ENCODE measurements around the gene TINAGL1. TPM values are rescaled to one million over a fixed set of nuclear protein-coding genes. Genes with fewer than 3 reads are reported as not detected.

TINAGL1 gene
- total RNA-seq, 1 experiment from 2014 or later, result 57.9 TPM

DNA sequence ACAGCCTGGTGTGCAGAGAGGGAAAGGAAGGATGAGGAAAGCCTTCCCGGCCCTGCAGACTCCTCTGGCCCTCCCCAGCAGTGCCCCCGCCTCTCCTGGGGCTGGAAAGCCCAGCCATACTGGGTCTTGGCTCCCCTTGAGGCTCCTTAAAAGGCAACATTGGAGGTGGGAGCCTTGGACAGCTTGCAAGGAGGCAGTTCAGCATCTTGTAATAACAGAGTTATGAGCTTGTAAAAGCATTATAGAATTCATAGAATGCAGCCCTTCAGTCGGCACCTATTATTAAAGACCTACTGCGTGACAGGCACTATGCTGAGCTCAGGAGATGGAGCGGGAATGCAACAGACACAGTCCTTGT, 4.2 kb downstream of the TINAGL1 start:
- peaks cover 37 to 70% of the 10 kb centered on the region in 2 experiments for H3K4me1 ChIP-seq (ENCODE audit: control insufficient read depth in 1 of 2, insufficient read depth in 2 of 2, low read length in 2 of 2)
- peaks cover 50% of the 10 kb centered on the region for H3K79me2 ChIP-seq (ENCODE audit: insufficient read depth, low read length)
- no peak overlapping the region for H3K4me3 ChIP-seq (replicated peaks in 1 of 2; ENCODE audit: low read depth in 1 of 2, low read length in 2 of 2)

More for the DNA sequence above, 4.2 kb downstream of the TINAGL1 start:
- Histone ChIP-seq H3K4me2 (ENCODE audit: low read length) (no peak overlapping the region), H3K9ac (ENCODE audit: low read length) (no peak overlapping the region), H3K9me3 (ENCODE audit: control insufficient read depth in 1 of 2, insufficient read depth in 1 of 2, low read depth in 1 of 2, low read length in 2 of 2) (no peaks in the 10 kb centered on the region), H3K27ac (ENCODE audit: low read depth, low read length) (no peak overlapping the region), H3K36me3 (ENCODE audit: control insufficient read depth in 1 of 2, insufficient read depth in 2 of 2, low read length in 2 of 2) (peaks cover 0 to 25% of the 10 kb centered on the region in 2 experiments; a peak in 1 of 4 replicates), H3K9me2 (ENCODE audit: insufficient read depth) (no peaks in the 10 kb centered on the region), H2AFZ (ENCODE audit: low read depth, low read length, poor library complexity, severe bottlenecking) (no peak overlapping the region), H3K27me3 (ENCODE audit: insufficient read depth, low read length) (no peaks in the 10 kb centered on the region), H4K20me1 (ENCODE audit: insufficient read depth) (no peaks in the 10 kb centered on the region)
- no peak for TF ChIP-seq ZFX (IDR thresholded peaks at IDR 0.05)
- no peak for TF ChIP-seq RAD21 (IDR thresholded peaks at IDR 0.05; ENCODE audit: low read depth)
- TF ChIP-seq ZBTB33 (IDR thresholded peaks at IDR 0.05; ENCODE audit: extremely low read depth, insufficient replicate concordance, low read length), result no peak
- TF ChIP-seq, protein P1, sequence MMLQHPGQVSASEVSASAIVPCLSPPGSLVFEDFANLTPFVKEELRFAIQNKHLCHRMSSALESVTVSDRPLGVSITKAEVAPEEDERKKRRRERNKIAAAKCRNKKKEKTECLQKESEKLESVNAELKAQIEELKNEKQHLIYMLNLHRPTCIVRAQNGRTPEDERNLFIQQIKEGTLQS (IDR thresholded peaks at IDR 0.05), result no peak
- TF ChIP-seq ZNF274 (IDR thresholded peaks at IDR 0.05; ENCODE audit: low read depth, low read length), result no peak
- TF ChIP-seq YY1 (IDR thresholded peaks at IDR 0.05; ENCODE audit: extremely low read depth, insufficient replicate concordance, low read depth, low read length), result no peak
- TF ChIP-seq, protein P2, sequence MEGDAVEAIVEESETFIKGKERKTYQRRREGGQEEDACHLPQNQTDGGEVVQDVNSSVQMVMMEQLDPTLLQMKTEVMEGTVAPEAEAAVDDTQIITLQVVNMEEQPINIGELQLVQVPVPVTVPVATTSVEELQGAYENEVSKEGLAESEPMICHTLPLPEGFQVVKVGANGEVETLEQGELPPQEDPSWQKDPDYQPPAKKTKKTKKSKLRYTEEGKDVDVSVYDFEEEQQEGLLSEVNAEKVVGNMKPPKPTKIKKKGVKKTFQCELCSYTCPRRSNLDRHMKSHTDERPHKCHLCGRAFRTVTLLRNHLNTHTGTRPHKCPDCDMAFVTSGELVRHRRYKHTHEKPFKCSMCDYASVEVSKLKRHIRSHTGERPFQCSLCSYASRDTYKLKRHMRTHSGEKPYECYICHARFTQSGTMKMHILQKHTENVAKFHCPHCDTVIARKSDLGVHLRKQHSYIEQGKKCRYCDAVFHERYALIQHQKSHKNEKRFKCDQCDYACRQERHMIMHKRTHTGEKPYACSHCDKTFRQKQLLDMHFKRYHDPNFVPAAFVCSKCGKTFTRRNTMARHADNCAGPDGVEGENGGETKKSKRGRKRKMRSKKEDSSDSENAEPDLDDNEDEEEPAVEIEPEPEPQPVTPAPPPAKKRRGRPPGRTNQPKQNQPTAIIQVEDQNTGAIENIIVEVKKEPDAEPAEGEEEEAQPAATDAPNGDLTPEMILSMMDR (IDR thresholded peaks at IDR 0.05 in 2 of 3, conservative IDR thresholded peaks at IDR 0.05 in 1 of 3; ENCODE audit: borderline replicate concordance in 1 of 3, insufficient read depth in 1 of 3, low read depth in 2 of 3, low read length in 2 of 3), result no peak
- TF ChIP-seq SIN3A (IDR thresholded peaks at IDR 0.05; ENCODE audit: low read depth), result no peak
- TF ChIP-seq REST (IDR thresholded peaks at IDR 0.05; ENCODE audit: low read depth), result no peak
- TF ChIP-seq EGR1 (IDR thresholded peaks at IDR 0.05; ENCODE audit: low read depth), result no peak
- TF ChIP-seq JUND (IDR thresholded peaks at IDR 0.05), result no peak
- TF ChIP-seq, protein P3, sequence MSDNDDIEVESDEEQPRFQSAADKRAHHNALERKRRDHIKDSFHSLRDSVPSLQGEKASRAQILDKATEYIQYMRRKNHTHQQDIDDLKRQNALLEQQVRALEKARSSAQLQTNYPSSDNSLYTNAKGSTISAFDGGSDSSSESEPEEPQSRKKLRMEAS (IDR thresholded peaks at IDR 0.05), result no peak
- TF ChIP-seq TCF7L2 (IDR thresholded peaks at IDR 0.05; ENCODE audit: borderline replicate concordance, extremely low read depth, insufficient read depth, insufficient read length), result no peak
- TF ChIP-seq POLR2AphosphoS5 (IDR thresholded peaks at IDR 0.05; ENCODE audit: low read depth, low read length), result no peak
- no peak for TF ChIP-seq FOSL1 (IDR thresholded peaks at IDR 0.05; ENCODE audit: low read depth)
- TF ChIP-seq POLR2A (IDR thresholded peaks at IDR 0.05; ENCODE audit: borderline replicate concordance, extremely low read depth, insufficient read depth, insufficient read length), result no peak
- no peak for TF ChIP-seq SP1 (IDR thresholded peaks at IDR 0.05; ENCODE audit: low read depth)
- no peak for TF ChIP-seq CBX3 (IDR thresholded peaks at IDR 0.05; ENCODE audit: low read depth)
- no peak for TF ChIP-seq CEBPB (IDR thresholded peaks at IDR 0.05; ENCODE audit: low read depth)
- intact Hi-C loops (cut with micrococcal nuclease), result no loop called here
- ChIA-PET POLR2A (no interaction called here), RAD21 (ENCODE audit: low non-redundant PET in 1 of 2, low total read pairs in 2 of 2, uncharacterized antibody in 2 of 2, unreplicated experiment in 2 of 2) (no interaction called here), CTCF (no interaction called here)
- DNase-seq (ENCODE audit: low read depth, low spot score), result no peak
- no peak for ATAC-seq
- BruUV-seq (replicated peaks), result no TSS peak
